Right atrium auricular region (tissue), 2 donors: ENCODE results near the gene PP2D1. TPM values are rescaled to one million over a fixed set of nuclear protein-coding genes. Genes with fewer than 3 reads are reported as not detected.

Source experiments
- DNase-seq: peaks from one replicate; pipeline ENCODE4 v3.0.0-alpha.2; 2019; ENCODE audit warnings: low spot score
- H3K27ac ChIP-seq, 2 donors: fragments of 200-600 bp; sonication (generic); 1 replicate in 1 of 2; 2 replicates in 1 of 2; pipeline ENCODE4 v1.5.1; 2016 to 2019
- H3K27me3 ChIP-seq, 2 donors: fragments of 200-600 bp; sonication (generic); one replicate each; pipeline versions ENCODE4 v1.5.1 to v1.6.0; 2017 to 2019
- H3K36me3 ChIP-seq: fragments of 200-600 bp; sonication (generic); one replicate; pipeline ENCODE4 v1.5.1; 2016
- H3K4me1 ChIP-seq, 2 donors: fragments of 200-600 bp; sonication (generic); one replicate each; pipeline versions ENCODE4 v1.5.1 to v1.6.0; 2017 to 2019
- H3K4me3 ChIP-seq, 2 donors: fragments of 200-600 bp; sonication (generic); 1 replicate in 1 of 2; 2 replicates in 1 of 2; pipeline ENCODE4 v1.5.1; 2017 to 2019; ENCODE audit warnings: mild to moderate bottlenecking in 1 of 2, moderate library complexity in 1 of 2
- H3K9me3 ChIP-seq, 2 donors: fragments of 200-600 bp; sonication (generic); one replicate each; pipeline ENCODE4 v1.5.1; 2019
- total RNA-seq, 2 donors: library from RNA; depleted of rRNA; stranded (reverse); fragments of >200 nt; gene quantifications; one replicate each; pipeline ENCODE4 v1.1.0, GENCODE V29; 2016
- TF ChIP-seq, protein P1 (sequence below), 2 donors: fragments of 200-600 bp; sonication (generic); IDR thresholded peaks; one replicate each; pipeline ENCODE4 v1.5.1; 2019; ENCODE audit warnings: antibody characterized with exemption in 2 of 2

PP2D1 gene
- total RNA-seq, 2 donors from 2014 or later = not detected

DNA sequence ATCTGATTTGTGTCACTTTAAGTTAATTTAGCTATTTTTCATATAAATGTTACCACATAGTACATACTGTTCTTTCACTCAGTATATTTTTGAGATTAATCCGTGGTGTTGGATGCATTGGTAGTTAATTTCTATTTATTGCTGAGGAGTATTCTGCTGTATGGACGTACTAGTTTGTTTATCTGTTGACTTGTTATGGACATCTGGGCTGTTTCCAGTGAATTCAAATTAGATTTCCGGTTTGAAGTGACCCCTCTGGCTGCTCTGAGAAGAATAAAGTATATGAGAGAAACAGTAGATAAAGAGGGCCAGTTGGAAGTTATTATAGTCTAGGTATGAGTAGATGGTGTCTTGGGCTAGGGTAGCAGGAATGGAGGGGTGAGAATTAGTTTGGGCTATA lies 43.8 kb upstream of the PP2D1 start:
- H3K36me3 ChIP-seq = no peaks in the 10 kb centered on the region
- peaks cover 0 to 58% of the 10 kb centered on the region in 2 donors for H3K4me1 ChIP-seq
- H3K27ac ChIP-seq = peak overlapping the region; percentile 58 to 84
- no peaks in the 10 kb centered on the region for H3K27me3 ChIP-seq
- TF ChIP-seq, protein P1, sequence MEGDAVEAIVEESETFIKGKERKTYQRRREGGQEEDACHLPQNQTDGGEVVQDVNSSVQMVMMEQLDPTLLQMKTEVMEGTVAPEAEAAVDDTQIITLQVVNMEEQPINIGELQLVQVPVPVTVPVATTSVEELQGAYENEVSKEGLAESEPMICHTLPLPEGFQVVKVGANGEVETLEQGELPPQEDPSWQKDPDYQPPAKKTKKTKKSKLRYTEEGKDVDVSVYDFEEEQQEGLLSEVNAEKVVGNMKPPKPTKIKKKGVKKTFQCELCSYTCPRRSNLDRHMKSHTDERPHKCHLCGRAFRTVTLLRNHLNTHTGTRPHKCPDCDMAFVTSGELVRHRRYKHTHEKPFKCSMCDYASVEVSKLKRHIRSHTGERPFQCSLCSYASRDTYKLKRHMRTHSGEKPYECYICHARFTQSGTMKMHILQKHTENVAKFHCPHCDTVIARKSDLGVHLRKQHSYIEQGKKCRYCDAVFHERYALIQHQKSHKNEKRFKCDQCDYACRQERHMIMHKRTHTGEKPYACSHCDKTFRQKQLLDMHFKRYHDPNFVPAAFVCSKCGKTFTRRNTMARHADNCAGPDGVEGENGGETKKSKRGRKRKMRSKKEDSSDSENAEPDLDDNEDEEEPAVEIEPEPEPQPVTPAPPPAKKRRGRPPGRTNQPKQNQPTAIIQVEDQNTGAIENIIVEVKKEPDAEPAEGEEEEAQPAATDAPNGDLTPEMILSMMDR (IDR thresholded peaks at IDR 0.05) = no peak
- DNase-seq = no peak
- no peaks in the 10 kb centered on the region for H3K9me3 ChIP-seq
- H3K4me3 ChIP-seq = no peak overlapping the region

DNA sequence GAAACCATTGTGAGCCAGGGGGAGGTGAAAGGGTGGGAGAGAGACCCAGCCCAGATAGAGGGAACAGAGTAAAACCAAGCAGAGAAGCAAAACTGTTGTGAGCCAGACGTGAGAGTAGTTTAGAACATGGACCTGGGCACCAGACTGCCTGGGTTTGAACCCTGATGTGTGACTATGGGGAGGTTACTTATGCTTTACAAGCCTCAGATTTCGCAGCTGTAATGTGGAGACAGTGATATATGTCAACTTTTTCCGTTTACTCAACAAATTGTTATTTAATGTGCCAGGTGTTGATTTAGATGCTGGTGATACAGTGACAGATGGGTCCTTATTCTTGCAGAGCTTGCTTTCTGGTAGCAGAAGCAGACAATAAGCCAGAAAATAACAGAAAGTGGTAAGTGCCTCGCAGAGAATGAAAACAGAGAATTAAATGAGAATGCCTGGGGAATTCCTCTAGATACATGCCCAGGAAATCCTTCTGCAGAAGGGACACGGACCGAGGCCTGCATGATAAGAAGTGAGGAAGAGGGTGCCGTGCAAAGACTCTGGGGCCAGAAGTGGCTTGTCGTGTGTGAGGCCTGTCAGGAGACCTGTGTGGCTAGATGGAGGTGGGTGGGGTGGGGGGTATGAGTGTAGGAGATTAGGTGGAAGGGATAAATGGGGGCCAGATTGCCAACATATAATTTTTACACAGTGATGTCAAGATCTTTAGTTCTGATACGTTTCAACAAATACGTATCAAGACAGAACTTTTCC lies 43.1 kb upstream of the PP2D1 start:
- Histone ChIP-seq H3K27me3 (no peaks in the 10 kb centered on the region), H3K36me3 (no peaks in the 10 kb centered on the region), H3K4me3 (no peak overlapping the region), H3K9me3 (no peaks in the 10 kb centered on the region), H3K4me1 (peaks cover 0 to 55% of the 10 kb centered on the region in 2 donors), H3K27ac (peak overlapping the region; percentile 58 to 84)
- TF ChIP-seq, protein P1 (IDR thresholded peaks at IDR 0.05) = no peak
- no peak for DNase-seq

DNA sequence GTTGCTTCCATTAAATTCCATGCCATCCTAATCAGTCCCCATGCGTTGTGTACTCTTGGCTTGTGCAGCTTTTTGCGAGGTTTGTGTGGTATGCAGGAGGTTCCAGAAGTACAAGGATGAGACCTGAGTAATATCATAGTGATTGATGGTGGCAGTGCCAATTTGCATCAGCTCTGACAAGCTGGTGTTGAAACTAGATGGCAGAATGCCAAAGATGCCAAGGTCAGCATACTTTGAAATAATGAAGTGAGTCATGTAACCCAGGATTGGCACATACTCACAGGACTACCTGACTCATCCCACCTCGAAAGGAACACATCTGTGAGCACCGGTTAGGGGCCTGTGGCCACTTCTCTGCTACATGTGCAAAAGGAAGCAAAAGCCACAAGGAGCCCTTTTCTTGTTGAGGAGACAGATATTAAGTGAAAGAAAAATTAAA lies 42.5 kb upstream of the PP2D1 start:
- Histone ChIP-seq H3K27me3 (no peaks in the 10 kb centered on the region), H3K36me3 (no peaks in the 10 kb centered on the region), H3K4me3 (no peak overlapping the region), H3K4me1 (peaks cover 0 to 55% of the 10 kb centered on the region in 2 donors), H3K27ac (peak overlapping the region; percentile 58 to 84), H3K9me3 (no peaks in the 10 kb centered on the region)
- DNase-seq = peak; percentile 71
- TF ChIP-seq, protein P1 (IDR thresholded peaks at IDR 0.05) = no peak

DNA sequence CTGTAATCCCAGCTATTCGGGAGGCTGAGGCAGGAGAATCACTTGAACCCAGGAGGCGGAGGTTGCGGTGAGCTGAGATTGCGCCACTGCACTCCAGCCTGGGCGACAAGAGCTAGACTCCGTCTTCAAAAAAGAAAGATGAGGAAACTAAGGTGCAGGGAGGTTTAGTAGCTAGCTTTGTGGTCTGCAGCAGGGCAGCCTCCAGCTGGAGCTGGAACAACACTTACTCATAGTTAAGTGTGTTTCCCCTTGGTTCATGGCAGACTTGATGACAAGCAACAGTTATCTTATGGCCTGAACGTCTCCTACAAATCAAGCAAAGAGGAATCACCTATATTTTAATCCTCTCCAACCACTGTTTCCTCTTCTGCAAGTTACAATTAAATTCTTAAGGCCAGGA lies 40.8 kb upstream of the PP2D1 start:
- Histone ChIP-seq H3K36me3 (no peaks in the 10 kb centered on the region), H3K4me1 (peaks cover 0 to 62% of the 10 kb centered on the region in 2 donors), H3K9me3 (no peaks in the 10 kb centered on the region), H3K27me3 (no peaks in the 10 kb centered on the region), H3K27ac (no peak overlapping the region), H3K4me3 (no peak overlapping the region)
- TF ChIP-seq, protein P1 (IDR thresholded peaks at IDR 0.05) = no peak
- DNase-seq = no peak

DNA sequence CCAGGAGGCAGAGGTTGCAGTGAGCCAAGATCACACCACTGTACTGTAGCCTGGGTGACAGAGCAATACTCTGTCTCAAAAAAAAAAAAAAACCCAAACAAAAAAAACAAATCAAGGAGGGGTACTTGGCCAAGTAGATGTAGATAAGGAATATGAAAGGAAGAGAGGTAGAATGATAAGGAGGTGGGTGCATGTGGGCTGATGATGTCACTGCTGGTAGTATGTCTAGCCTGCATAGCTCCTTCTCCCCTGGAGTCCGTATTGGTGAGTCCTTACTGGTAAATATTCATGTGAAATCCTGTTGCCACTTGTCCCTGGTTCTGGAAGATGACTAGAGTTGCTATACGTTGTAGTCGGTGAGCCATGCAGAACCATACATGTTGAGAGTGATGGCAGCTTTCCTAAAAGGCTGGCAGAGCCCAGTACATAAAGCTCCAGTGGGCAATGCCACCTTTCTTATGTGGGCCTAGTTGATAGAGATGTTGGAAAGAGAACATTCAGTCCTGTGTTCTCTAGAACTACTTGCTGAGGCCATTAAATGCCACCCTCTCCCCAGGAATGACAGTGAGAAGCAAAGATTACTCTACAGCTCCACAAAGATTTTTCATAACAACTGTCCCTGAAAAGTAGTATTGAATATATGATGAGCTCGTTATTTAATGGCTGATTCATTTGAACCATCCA lies 39.2 kb upstream of the PP2D1 start:
- Histone ChIP-seq H3K4me1 (peaks cover 0 to 58% of the 10 kb centered on the region in 2 donors), H3K9me3 (no peaks in the 10 kb centered on the region), H3K4me3 (no peak overlapping the region), H3K27ac (peak overlapping the region in 1 of 2 donors; percentile 40), H3K36me3 (no peaks in the 10 kb centered on the region), H3K27me3 (no peaks in the 10 kb centered on the region)
- no peak for DNase-seq
- TF ChIP-seq, protein P1 (IDR thresholded peaks at IDR 0.05) = no peak
